ENCODE data around the gene TELO2. TPM values are rescaled to one million over a fixed set of nuclear protein-coding genes. Genes with fewer than 3 reads are reported as not detected.

The TELO2 gene
- total RNA-seq, 2 donors from 2014 or later: 85.0 to 91.7 TPM

DNA sequence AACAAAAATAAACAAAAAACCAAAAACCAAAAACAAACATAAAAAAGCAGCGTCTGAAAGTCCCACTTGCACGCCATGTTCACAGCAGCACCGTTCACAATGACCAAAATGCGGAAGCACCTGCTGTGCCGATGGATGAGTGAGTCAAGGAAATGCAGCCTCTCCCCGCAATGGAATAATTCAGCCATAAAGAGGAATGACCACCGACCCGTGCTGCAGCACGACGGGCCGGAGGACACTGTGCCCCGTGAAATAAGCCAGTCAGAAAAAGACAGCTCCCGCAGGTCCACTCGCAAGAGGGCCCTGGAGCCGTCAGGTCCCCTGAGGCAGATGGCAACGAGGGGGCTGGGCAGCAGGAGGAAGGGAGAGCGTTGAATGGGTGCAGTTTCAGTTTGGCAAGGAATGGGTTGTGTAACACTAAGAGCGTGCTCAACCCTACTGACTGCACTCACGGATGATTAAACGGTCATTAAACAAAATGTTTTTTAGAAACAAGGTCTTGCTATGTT lies 23.4 kb upstream of the TELO2 start:
- Mint-ChIP-seq H3K4me1 (peaks cover 4% of the 10 kb centered on the region), H3K9me3 (no peaks in the 10 kb centered on the region), H3K4me3 (no peak overlapping the region), H3K36me3 (ENCODE audit: low read depth) (peaks cover 3% of the 10 kb centered on the region), H3K27me3 (ENCODE audit: insufficient read depth) (no peaks in the 10 kb centered on the region), H3K27ac (no peak overlapping the region)
- TF ChIP-seq, protein P1, sequence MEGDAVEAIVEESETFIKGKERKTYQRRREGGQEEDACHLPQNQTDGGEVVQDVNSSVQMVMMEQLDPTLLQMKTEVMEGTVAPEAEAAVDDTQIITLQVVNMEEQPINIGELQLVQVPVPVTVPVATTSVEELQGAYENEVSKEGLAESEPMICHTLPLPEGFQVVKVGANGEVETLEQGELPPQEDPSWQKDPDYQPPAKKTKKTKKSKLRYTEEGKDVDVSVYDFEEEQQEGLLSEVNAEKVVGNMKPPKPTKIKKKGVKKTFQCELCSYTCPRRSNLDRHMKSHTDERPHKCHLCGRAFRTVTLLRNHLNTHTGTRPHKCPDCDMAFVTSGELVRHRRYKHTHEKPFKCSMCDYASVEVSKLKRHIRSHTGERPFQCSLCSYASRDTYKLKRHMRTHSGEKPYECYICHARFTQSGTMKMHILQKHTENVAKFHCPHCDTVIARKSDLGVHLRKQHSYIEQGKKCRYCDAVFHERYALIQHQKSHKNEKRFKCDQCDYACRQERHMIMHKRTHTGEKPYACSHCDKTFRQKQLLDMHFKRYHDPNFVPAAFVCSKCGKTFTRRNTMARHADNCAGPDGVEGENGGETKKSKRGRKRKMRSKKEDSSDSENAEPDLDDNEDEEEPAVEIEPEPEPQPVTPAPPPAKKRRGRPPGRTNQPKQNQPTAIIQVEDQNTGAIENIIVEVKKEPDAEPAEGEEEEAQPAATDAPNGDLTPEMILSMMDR (conservative IDR thresholded peaks at IDR 0.05): no peak
- Histone ChIP-seq H3K27me3 (ENCODE audit: control insufficient read depth, insufficient read depth, low read length, poor library complexity, severe bottlenecking) (no peaks in the 10 kb centered on the region), H3K36me3 (ENCODE audit: control insufficient read depth, insufficient read depth, low read length) (no peaks in the 10 kb centered on the region), H3K27ac (ENCODE audit: low read depth, low read length) (no peak overlapping the region), H3K9me3 (ENCODE audit: control insufficient read depth, low read length) (no peaks in the 10 kb centered on the region), H3K9ac (ENCODE audit: extremely low read depth, low read length, poor library complexity, severe bottlenecking) (no peak overlapping the region), H3K4me3 (ENCODE audit: low read length) (no peak overlapping the region), H3K4me1 (ENCODE audit: control insufficient read depth, insufficient read depth, low read length) (no peaks in the 10 kb centered on the region)
- whole genome bisulfite sequencing, 2 experiments (ENCODE audit: insufficient coverage in 1 of 2, insufficient read length in 1 of 2): 87 to 89% methylated on average over 19 to 20 of the region's 20 CpGs
- no peak for DNase-seq

DNA sequence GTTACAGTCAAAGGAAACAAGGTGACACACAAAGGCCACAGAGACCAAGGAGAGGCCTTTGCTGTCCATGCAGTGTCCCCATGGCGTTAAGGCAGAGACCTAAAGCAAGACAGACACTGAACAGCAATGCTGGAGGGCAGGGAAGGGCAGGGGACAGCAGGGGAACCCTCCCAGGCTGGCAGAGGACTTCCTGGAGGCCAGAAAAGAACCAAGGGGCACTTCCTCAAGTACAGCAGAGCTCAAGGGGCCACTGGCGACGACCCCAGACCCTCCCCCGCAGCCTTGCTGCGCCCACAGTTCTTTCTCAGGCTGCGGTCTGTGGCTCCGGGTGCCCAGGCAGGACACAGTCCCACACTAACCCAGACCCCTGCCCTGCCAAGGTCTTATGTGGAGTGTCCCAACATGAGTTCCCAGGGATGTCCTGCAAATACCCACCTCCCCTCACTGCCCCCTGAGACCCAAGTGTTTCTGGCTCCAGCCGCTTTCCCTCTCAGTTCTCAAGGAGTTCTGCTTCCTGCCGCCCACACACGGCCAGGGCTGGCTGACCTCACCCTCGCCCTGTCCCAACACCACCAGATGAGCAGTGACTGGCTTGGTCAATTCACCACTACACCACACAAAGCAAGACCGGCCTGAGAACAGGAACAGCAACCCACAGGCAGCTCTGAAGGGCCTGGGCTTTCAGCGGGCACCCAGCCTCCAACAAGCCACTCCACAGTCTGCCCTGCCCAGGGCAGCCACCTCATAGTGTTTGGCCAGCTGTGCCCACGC lies 22.5 kb upstream of the TELO2 start:
- no peak overlapping the region for H3K4me3 Mint-ChIP-seq
- peaks cover 4% of the 10 kb centered on the region for H3K4me1 Mint-ChIP-seq
- H3K36me3 Mint-ChIP-seq (ENCODE audit: low read depth): peaks cover 1% of the 10 kb centered on the region
- H3K27me3 Mint-ChIP-seq (ENCODE audit: insufficient read depth): peaks cover 2% of the 10 kb centered on the region
- DNase-seq: no peak
- WGBS, 2 experiments (ENCODE audit: insufficient coverage in 1 of 2, insufficient read length in 1 of 2): 88 to 95% methylated on average over 10 to 14 of the region's 14 CpGs
- TF ChIP-seq, protein P1 (conservative IDR thresholded peaks at IDR 0.05): no peak
- H3K4me1 ChIP-seq (ENCODE audit: control insufficient read depth, insufficient read depth, low read length): no peaks in the 10 kb centered on the region
- peaks cover 4% of the 10 kb centered on the region for H3K9me3 Mint-ChIP-seq
- H3K36me3 ChIP-seq (ENCODE audit: control insufficient read depth, insufficient read depth, low read length): no peaks in the 10 kb centered on the region
- no peak overlapping the region for H3K9ac ChIP-seq (ENCODE audit: extremely low read depth, low read length, poor library complexity, severe bottlenecking)
- H3K27ac ChIP-seq (ENCODE audit: low read depth, low read length): no peak overlapping the region
- no peaks in the 10 kb centered on the region for H3K9me3 ChIP-seq (ENCODE audit: control insufficient read depth, low read length)
- H3K27me3 ChIP-seq (ENCODE audit: control insufficient read depth, insufficient read depth, low read length, poor library complexity, severe bottlenecking): no peaks in the 10 kb centered on the region
- H3K4me3 ChIP-seq (ENCODE audit: low read length): no peak overlapping the region
- peak overlapping the region; percentile 85 for H3K27ac Mint-ChIP-seq

DNA sequence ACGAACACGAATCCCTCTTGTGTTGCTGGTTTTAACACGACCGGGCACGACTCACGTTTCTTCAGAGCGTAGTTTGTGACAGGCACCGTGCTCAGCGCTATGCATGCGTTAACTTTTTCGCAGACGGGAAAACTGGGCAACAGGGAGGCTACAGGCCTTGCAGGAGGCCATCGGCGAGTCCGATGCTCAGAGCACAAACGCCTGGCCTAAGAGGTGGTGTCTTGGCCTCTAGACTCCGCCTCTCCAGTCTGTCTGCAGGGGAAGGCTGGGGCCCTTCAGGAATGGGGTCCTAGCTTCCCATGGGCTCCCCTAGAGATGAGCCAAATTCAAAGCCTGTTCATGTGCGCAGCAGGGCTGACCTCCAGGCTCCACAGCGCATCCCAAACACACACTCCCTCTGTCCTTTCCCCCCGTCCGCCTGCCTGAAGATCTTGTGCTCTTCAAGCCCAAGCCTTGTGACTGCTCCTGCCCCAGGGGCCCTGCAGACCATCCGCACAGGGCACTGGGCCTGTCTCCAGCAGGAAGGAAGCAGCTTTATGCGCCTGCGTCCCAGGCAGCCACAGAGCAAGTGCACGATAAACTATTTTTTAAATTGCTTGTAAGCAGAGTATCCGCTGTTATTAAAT lies 21.5 kb upstream of the TELO2 start:
- Mint-ChIP-seq H3K9me3 (peaks cover 12% of the 10 kb centered on the region), H3K27me3 (ENCODE audit: insufficient read depth) (peaks cover 3% of the 10 kb centered on the region), H3K4me1 (peaks cover 4% of the 10 kb centered on the region), H3K4me3 (no peak overlapping the region), H3K36me3 (ENCODE audit: low read depth) (peaks cover 1% of the 10 kb centered on the region), H3K27ac (peak overlapping the region; percentile 11)
- WGBS, 2 experiments (ENCODE audit: insufficient coverage in 1 of 2, insufficient read length in 1 of 2): 95% methylated on average over 21 to 26 of the region's 26 CpGs
- Histone ChIP-seq H3K9ac (ENCODE audit: extremely low read depth, low read length, poor library complexity, severe bottlenecking) (no peak overlapping the region), H3K27ac (ENCODE audit: low read depth, low read length) (no peak overlapping the region), H3K36me3 (ENCODE audit: control insufficient read depth, insufficient read depth, low read length) (no peaks in the 10 kb centered on the region), H3K27me3 (ENCODE audit: control insufficient read depth, insufficient read depth, low read length, poor library complexity, severe bottlenecking) (no peaks in the 10 kb centered on the region), H3K4me1 (ENCODE audit: control insufficient read depth, insufficient read depth, low read length) (no peaks in the 10 kb centered on the region), H3K9me3 (ENCODE audit: control insufficient read depth, low read length) (no peaks in the 10 kb centered on the region), H3K4me3 (ENCODE audit: low read length) (no peak overlapping the region)
- no peak for DNase-seq
- TF ChIP-seq, protein P1 (conservative IDR thresholded peaks at IDR 0.05): no peak
